GM21526 (cell line): Measurements from ENCODE around the gene FGFR2.

Source experiments
- ATAC-seq: cut with Tn5 transposase; IDR thresholded peaks from one replicate; pipeline ENCODE4 v1.9.1; 2021; ENCODE audit warnings: moderate library complexity; ENCODE audit not compliant: unreplicated experiment, low FRiP score

FGFR2 gene

DNA sequence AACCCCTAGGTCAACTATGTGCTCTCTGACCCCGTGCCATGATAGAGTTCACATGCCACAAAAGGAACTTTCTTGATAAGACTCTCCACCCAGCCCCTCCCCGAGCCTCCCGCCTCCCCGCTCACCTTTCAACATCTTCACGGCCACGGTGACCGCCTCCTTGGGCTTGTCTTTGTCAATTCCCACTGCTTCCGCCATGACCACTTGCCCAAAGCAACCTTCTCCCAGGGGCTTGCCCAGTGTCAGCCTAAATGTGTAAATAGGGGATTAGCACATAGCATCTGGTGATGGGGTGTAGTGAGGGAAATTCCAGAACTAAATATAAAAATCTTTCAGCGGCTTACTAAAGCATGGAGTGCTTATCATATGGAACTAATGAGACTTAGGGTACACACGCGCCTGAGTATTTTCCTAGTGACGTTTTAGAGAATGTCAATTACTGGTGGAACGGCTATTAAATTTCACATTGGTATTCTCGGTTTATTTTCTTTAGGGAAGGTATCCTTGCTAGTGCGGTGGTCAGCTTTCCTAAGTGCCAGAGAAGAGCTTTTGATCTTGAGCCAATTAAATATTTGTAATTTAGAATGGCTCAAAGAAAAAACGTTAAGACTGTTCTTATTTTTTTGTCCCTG is 97.4 kb downstream of the FGFR2 start:
- no peak for ATAC-seq

DNA sequence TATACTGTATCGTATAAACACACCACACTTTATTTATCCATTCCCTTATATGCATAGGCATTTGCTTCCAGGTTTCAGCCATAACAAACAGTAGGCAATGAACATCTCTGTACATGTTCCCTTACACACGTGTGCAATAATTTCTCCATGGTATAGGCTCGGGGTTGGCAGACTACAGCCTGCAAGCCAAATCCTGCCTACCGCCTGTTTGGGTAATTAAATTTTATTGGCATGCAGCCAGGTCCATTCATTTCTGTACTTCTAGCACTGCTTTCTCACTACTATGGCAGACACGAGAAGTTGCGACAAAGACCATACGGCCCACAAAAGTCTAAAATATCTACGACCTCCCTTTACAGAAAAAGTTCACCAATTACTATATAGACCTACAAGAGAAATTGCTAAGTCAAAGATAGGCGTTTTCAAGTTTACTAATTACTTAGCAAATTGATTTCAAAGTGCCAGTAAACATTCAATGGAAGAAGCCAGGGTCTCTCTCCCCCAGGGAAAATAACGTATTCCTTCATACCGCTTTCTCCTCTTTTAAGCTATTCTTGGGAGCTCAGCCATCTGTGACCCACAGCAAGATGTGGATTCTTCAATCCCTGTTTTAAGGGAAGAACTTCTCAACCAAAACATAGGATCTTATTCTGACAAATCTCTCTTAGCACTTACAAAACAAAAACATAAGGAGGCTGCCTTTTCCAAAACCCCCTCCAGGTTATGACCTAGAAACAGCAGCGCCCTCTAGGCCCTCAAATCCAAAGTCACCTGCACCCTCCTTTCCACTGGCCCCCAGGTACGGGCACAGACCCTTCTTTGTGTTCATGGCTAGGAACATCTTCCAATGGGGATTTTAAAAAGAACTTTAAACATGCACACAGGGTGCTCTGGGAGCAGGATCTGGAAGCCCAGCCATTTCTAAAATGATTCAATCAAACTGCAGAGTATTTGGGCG is 100.5 kb downstream of the FGFR2 start:
- ATAC-seq, result no peak

DNA sequence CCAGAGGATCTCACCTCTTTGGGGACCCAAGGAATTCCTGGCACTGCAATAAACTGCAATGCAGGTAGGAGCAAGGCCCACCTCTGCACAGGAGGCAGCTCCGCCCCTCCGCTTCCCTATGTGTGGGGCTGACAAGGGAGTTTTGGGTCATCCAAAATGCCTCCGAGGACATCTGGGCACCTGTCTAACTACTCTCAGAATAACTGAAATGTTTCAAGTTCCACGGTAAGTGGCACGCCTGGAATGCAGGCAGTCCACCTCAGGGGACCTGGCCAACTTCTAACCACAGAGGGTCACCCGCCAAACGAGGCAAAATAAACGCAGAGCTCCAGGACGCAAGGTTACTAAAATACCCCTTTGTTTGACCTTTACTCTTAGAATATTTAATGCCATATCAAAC is 102.5 kb downstream of the FGFR2 start:
- ATAC-seq, result no peak

DNA sequence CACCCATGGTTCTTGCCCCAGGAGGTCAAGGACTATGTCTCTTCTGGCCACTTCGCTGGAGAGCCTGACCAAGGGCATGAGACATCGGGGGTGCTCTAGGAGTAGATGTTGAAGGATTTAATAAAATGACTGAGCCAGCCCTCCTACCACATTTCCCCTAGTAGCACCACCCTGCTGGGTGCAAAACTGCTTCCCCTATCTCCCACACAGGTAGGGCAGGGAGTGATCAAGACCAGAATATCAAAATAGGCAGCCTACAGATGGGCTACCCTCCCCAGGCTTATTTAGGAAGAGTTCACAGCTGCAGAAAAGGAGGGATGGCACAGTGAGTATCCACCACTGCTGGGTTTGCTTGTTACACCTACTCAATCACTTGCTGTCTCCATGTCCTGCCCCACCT is 103.9 kb downstream of the FGFR2 start:
- no peak for ATAC-seq

DNA sequence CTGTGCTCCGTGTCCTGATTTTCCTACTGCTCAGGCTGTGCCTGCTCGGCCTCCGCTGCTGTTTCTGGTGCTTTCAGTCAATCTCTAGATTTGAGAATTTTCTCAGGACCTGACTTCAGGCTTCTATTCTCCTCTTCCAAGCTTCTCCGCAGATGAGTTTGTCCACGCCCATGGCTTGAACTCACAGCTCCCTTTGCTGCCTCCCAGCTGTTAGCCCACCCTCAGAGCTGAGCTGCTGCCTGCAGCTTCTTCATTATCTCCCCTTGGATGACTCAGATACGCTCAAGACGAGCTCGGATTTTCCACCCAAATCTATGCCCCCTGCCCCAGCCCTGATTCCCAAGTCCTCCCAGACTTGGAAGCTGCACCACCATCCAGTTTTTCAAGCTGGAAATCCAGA is 104.7 kb downstream of the FGFR2 start:
- ATAC-seq, result no peak

DNA sequence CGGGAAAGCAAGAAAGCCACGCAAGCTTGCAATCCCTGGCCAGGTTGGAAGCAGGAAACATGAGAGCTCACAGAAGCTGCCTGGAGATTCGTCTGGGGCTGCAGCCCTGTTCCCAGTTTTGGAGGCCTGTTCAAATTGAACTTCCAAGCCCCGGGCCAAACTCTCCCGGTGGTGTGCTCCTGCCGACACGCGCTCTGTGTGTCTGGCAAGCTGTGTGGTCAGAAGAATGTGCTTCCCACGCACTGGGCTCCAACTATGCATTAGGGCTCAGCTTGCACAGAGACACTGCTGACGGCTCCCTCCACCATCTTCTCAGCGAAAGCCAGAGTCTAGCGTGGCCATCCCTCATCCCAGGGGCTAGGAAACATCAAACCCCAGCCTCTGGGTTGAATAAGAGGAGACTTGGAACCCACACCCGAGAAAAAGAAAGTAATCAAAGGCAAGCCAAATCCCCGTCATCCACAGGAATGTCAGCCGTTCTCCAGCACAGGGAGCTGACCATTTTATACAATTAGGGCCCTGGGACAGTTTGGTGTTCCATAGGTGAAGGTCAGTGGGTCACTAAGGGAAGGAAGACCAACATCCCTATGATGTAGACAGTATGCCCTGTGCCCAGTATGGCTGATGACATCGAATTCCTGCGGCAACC is 107.2 kb downstream of the FGFR2 start:
- no peak for ATAC-seq

DNA sequence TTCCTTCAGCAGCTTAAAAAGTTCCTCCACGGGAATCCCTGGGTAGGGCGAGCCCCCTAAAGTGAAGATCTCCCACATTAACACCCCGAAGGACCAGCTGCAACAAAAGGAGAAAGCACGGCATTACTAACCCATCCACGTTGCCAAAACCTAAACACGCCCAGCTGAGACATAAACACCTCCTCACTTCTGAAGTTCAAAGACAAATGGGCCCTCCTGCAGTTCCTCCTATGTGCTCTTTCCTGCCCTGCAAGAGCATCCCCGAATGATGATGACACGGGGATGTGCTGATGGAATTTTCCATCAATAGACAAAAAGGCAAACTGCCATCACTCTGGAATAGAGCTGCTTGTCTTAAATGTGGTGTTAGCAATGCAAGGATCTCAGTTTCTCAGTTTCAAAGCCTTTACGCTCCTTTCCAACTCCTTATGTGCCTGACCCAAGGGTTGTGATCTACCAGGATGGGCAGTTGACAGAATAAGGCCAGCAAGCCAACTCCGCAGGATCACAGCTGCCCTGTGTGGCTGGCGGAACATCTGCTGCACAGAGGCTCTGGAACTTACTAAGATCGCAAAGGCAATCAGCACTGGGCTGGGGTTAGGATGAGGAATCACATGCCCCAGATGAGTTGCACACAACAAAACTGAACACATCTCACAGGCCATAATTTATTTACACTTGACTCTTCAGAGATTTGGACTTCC is 112.7 kb downstream of the FGFR2 start:
- ATAC-seq, result no peak

DNA sequence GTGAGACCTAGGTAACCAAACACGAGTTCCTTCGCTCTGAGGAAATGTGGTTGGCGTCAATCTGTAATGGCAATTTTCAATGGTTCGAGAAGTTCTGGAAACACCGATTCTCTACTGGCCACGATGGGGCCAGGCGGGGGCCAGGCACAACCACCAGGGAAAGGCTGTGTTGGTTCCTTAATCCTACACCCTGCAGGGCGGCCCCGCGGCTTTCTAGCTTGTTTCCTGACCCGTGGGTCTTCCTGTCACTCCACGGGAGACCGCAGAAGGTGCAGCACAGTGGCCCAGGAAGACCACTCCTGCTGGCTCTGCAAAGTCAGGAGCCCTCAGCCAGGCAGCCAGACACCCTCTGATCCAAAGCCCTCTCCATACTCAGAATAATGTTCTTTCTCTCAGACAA is 113.4 kb downstream of the FGFR2 start:
- no peak for ATAC-seq

DNA sequence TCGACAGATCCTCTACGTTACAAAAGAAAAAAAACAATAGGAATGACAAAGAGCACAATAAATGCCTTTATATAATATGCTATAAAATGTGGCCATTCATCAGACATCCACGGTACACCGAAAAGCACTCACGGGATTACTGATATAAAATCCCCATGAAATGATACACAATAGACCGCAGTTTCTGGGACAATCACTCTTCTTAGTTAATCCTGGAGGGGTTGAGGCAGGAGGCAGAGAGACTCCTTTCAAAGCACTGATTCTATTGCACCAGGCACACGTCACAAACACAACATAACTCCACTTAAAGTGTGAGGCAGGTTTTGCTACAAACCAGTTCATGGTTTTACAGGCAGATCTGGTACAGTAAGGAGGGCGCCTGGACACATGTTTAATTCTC is 113.8 kb downstream of the FGFR2 start:
- no peak for ATAC-seq

DNA sequence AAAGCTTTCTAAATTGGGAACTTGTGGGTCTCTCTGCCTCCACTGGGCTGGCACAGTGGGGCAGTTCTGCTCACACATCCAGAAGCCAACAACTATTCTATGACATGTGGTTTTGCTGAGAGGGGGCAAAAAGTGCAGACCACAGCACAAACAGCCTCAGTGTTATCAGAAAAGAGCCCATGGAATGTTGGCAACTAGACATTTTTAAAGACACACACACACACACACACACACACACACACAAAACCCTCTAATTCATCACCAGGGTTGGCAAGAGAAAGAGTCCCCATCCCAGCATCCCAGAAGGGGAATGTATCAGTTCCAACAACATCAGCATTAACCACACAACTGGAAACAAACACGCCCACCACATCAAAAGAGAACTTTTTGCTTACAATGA is 117.1 kb downstream of the FGFR2 start:
- no peak for ATAC-seq

DNA sequence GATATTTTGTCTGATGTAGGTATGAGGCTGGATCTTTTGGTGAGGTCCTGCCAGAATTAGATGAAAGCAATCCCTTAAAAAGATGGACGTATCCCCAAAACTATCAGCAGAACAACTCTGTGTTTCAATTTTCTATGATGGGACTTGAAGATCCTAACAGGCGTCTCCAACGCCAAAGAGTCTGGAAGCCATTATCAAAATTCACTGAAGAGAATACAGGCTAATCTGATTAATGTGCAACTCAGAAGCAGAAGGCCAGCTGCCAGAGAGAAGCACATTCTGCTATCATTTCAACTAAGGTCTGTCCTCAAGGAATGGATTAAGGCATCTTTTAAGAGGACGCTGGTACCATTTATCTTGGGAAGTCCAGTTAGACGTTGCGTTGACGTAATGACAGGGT is 119.7 kb downstream of the FGFR2 start:
- ATAC-seq, result no peak

DNA sequence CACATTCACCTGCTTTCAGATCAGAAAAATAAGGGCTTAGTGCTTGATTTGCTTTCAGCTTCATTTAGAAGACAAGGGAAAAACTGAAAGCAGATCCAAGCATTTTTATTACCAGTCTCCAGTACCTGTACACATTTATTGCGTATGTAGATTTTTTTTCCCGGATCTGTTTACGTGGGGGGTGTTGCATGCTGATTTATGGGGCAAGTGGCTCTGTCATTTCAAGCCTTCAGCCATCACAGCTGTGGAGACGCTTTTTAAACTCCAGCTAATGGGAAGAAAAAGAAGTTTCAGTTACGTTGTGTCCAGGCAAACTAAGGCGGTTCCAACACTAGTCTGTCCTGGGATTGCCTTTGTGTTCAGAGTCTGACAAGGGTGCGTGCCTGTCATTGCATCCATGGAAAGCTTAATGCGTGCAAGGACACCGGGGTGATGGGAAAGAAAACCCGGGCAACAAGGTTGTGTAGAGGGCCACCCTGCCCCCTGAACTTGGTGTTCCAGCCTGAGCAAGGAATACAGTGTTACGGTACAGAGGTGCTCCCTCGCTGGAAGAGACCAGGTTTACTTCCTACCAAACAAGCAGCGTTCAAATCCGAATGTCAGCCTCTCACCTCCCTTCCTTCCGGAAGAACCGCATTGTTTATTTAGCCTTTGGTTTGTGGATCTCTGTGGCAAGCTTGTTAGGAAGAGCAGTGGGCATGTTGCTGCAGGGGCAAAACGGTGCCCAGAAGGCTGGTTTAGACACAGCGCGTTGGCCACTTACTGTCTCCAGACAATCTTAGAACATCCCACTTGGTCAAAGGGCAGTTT is 128.2 kb downstream of the FGFR2 start:
- ATAC-seq, result no peak

DNA sequence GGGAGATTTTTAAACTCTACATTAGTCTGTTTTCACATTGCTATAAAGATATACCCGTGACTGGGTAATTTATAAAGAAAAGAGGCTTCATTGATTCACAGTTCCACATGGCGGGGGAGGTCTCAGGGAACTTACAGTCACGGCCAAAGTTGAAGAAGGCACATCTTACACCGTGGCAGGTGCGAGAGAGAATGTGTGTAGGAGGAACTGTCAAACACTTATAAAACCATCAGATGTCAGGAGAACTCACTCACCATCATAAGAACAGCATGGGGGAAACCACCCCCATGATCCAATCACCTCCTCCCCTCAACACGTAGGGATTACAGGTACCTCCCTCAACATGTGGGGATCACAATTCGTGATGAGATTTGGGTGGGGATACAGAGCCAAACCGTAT is 129.5 kb downstream of the FGFR2 start:
- ATAC-seq, result no peak

DNA sequence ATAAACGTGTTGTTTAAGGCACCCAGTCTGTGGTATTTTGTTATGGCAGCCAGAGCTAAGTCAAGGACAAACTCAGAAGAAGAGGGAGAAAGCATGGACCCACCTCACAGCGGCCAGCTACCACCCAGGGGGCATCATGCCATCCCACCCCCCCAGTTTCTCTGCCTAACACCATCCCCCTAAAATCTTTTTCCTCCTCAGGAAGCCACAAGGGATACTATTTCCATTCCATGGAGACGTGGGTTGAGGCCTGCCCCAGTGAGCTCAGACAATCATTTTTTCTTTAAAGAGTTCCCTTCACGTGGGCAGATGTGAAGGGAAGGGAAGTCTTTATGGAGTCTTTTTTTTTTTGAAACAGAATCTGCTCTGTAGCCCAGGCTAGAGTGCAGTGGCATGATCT is 131.8 kb downstream of the FGFR2 start:
- no peak for ATAC-seq

DNA sequence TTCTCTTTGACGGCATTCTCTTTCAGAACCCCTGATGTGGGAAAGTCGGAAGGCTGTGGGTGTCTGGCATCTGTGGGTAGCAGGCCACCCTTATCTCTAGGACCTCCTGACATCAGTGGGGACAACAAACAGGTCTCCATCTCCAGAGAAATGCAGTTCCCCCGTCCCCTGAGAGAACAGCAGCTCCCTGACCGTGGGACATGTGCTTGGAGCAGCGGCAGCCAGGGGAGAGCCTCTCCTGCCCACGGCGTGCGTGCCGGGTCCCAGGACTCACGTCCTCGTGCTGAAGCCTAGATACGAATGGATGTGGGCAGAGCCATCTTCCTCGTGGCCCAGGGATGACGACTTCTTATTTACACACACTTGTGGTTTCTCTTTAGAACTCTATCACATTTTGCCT is 133.0 kb downstream of the FGFR2 start:
- ATAC-seq, result no peak

DNA sequence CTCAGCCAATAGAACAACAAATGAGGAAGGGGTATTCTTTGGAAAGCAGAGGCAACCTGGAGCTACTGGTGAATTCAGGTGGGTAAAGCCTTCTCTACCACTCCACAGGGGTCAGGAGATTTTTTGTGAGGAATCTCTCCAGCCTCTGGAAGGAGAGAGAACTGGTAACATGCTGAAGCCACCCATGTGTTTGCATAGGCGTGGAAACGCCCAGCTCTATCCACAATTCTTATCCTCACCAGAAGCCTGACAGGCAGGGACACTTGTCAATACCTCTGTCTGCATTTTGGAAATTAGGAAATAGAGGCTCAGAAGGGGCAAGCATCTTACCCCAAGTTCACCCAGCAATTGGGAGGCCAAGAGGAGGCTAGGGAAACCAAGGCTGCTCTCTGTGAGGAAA is 133.7 kb downstream of the FGFR2 start:
- no peak for ATAC-seq

DNA sequence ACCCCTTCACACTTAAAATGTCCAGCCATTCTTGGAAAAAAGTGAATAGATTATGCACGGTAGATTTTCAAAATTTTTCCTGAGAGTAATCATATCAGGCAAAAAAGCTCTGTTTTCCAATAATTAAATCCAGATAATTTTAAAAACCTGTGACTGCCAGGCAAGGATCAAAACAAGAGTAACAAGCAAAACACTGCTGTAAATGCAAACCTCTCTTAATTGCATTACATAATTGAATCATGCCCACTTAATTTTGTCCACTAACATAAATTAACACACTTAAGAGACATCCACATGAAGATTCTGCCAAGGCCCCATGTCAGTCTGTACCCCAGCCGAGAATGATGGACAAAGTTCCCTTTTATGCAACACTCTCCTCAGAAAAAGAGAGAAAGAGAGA is 135.3 kb downstream of the FGFR2 start:
- ATAC-seq, result no peak

DNA sequence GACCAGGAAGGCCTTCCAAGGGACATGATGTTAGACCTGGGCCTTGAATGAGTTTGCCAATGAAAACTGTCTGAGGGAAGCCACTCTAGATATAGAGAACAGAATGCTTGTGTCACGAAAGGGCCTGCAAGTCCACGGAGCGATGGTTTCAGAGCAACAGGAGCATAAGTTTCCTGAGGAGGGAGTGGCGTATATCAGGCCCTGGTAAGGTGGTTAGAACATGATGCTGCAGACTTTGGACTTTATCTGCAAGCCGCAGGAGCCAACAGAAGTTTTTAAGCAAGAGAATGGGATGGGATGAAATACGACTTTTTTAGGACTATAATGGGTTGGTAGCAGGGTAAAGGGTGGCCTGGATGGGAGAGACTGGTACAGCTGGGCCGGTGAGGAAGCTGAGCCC is 136.0 kb downstream of the FGFR2 start:
- no peak for ATAC-seq

DNA sequence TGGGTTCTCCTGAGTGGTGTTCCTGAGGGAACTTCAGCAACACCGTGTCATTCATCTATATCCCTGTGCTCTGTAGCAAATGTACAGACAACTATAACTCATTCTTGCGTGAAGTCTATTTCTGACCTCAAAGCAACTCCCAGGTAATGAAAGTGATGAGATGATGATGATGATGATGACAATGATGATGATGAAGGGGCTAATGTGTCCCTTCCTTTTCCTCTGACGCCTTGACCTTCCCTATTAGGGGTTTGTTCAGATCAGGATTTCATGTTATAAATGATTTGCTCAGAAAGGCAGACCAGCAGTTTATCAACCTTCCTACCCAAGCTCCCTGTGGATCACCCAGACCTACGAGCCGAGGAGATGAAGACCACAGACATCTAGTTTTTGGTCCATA is 136.9 kb downstream of the FGFR2 start:
- no peak for ATAC-seq

DNA sequence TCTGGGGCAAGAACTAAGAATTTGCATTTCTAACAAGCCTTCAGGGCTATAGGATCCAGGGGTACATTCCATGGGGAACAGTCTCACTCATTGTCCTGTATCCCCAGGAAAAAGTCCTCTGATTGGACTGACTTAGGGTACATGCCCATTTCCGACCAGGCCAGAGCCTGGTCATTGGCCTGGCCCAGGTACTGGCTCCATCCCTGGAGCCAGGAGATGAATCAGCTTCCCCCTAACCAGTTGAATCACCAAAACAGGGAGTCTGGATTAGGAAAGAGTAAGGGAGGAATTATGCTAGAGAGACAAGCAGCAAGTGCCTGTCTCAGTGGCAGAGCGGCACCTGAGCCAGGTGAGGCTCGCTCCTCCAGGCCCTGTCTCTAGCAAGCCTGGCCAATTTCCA is 137.5 kb downstream of the FGFR2 start:
- no peak for ATAC-seq
